Activated T-cell treated with anti-CD3 and anti-CD28 coated beads, Interleukin-2, amount 50 U/mL, for 4 hours (primary cell): ENCODE data around the gene MBD5. TPM values are rescaled to one million over a fixed set of nuclear protein-coding genes. Genes with fewer than 3 reads are reported as not detected.

ENCODE experiments used
- ATAC-seq, 2 donors: fragments of 200-7000 bp; cut with Tn5 transposase; one replicate each; pipeline ENCODE4 v1.10.0; 2021
- DNase-seq: peaks from one replicate; pipeline ENCODE4 v3.0.0-alpha.2; 2020
- H3K27me3 Mint-ChIP-seq: one replicate; pipeline ENCODE4 v1.8.0; 2021; ENCODE audit warnings: low read depth, mixed read lengths
- H3K36me3 Mint-ChIP-seq: one replicate; pipeline ENCODE4 v1.8.0; 2022; ENCODE audit warnings: mixed read lengths; ENCODE audit not compliant: insufficient read depth
- H3K4me1 Mint-ChIP-seq: one replicate; pipeline ENCODE4 v1.8.0; 2021; ENCODE audit warnings: low read depth, mixed read lengths
- H3K4me3 Mint-ChIP-seq: one replicate; pipeline ENCODE4 v1.8.0; 2021; ENCODE audit warnings: mild to moderate bottlenecking, moderate library complexity, mixed read lengths
- H3K9me3 Mint-ChIP-seq: one replicate; pipeline ENCODE4 v1.8.0; 2021; ENCODE audit warnings: mixed read lengths
- total RNA-seq, 3 donors: library from RNA; stranded (reverse); gene quantifications; one replicate each; pipeline ENCODE4 v1.2.1, GENCODE V29; 2021

MBD5 gene
- total RNA-seq, 3 donors from 2014 or later = 8.1 to 8.9 (median 8.2) TPM

- Mint-ChIP-seq H3K27me3 (no peaks in the 10 kb centered on the region), H3K4me3 (no peak overlapping the region), H3K9me3 (no peaks in the 10 kb centered on the region), H3K36me3 (no peaks in the 10 kb centered on the region), H3K4me1 (peaks cover 3% of the 10 kb centered on the region)
- ATAC-seq (peak; percentile 81 to 85), DNase-seq (peak; percentile 22)
Measured at GRCh38 chr2:148552675-148553331, 531.9 kb downstream of the MBD5 start.

GRCh38 chr2:148553332-148553887 lies 532.5 kb downstream of the MBD5 start:
- ATAC-seq (peak; percentile 29 to 38), DNase-seq (no peak)
- Mint-ChIP-seq H3K27me3 (no peaks in the 10 kb centered on the region), H3K9me3 (peaks cover 4% of the 10 kb centered on the region), H3K36me3 (no peaks in the 10 kb centered on the region), H3K4me3 (no peak overlapping the region), H3K4me1 (peaks cover 3% of the 10 kb centered on the region)

- Mint-ChIP-seq H3K4me3 (no peak overlapping the region), H3K27me3 (no peaks in the 10 kb centered on the region), H3K9me3 (peaks cover 6% of the 10 kb centered on the region), H3K36me3 (no peaks in the 10 kb centered on the region), H3K4me1 (peaks cover 3% of the 10 kb centered on the region)
- ATAC-seq = no peak
- DNase-seq = no peak
Measured at GRCh38 chr2:148554459-148555247, 533.8 kb downstream of the MBD5 start.

GRCh38 chr2:148555622-148556294 lies 534.9 kb downstream of the MBD5 start:
- Mint-ChIP-seq H3K36me3 (no peaks in the 10 kb centered on the region), H3K4me3 (no peak overlapping the region), H3K4me1 (peaks cover 3% of the 10 kb centered on the region), H3K27me3 (no peaks in the 10 kb centered on the region), H3K9me3 (peaks cover 6% of the 10 kb centered on the region)
- no peak for ATAC-seq
- no peak for DNase-seq

GRCh38 chr2:148557844-148558436 lies 537.0 kb downstream of the MBD5 start:
- DNase-seq (no peak), ATAC-seq (peak in 1 of 2 donors; percentile 43)
- Mint-ChIP-seq H3K4me3 (no peak overlapping the region), H3K36me3 (no peaks in the 10 kb centered on the region), H3K27me3 (no peaks in the 10 kb centered on the region), H3K9me3 (peaks cover 6% of the 10 kb centered on the region), H3K4me1 (no peaks in the 10 kb centered on the region)

- H3K36me3 Mint-ChIP-seq = no peaks in the 10 kb centered on the region
- no peak for DNase-seq
- H3K27me3 Mint-ChIP-seq = no peaks in the 10 kb centered on the region
- no peak overlapping the region for H3K4me3 Mint-ChIP-seq
- peaks cover 6% of the 10 kb centered on the region for H3K9me3 Mint-ChIP-seq
- no peaks in the 10 kb centered on the region for H3K4me1 Mint-ChIP-seq
- no peak for ATAC-seq
Measured at GRCh38 chr2:148560496-148560895, 539.6 kb downstream of the MBD5 start.

GRCh38 chr2:148561389-148561788 lies 540.5 kb downstream of the MBD5 start:
- no peak for ATAC-seq
- no peaks in the 10 kb centered on the region for H3K4me1 Mint-ChIP-seq
- H3K27me3 Mint-ChIP-seq = no peaks in the 10 kb centered on the region

GRCh38 chr2:148565272-148565894 lies 544.5 kb downstream of the MBD5 start:
- Mint-ChIP-seq H3K9me3 (no peaks in the 10 kb centered on the region), H3K4me1 (peaks cover 8% of the 10 kb centered on the region), H3K27me3 (no peaks in the 10 kb centered on the region), H3K4me3 (no peak overlapping the region), H3K36me3 (no peaks in the 10 kb centered on the region)
- DNase-seq (no peak), ATAC-seq (no peak)

More at GRCh38 chr2:148561389-148561788, 540.5 kb downstream of the MBD5 start:
- no peak overlapping the region for H3K4me3 Mint-ChIP-seq
- H3K9me3 Mint-ChIP-seq = peaks cover 6% of the 10 kb centered on the region
- H3K36me3 Mint-ChIP-seq = no peaks in the 10 kb centered on the region
- no peak for DNase-seq

Other genes starting within 250 kb of the MBD5 start
- gene ACVR2A, start 176.1 kb upstream of the MBD5 start, total RNA-seq = 1 to 10 TPM; 6.7 to 7.5 (median 7.0) TPM
- gene ORC4, start 354 bp upstream of the MBD5 start, total RNA-seq = 10 to 100 TPM; 29.3 to 29.9 (median 29.6) TPM